Stimulated activated CD4-positive, alpha-beta T cell treated with anti-CD3 and anti-CD28 coated beads, Interleukin-1b, Interleukin-23, amount 100 ng/mL, for 4 hours (primary cell): ENCODE data around the gene AADAT.
"Not testable (repeated sequence)": the region's sequence is repeated elsewhere in the genome, so short reads cannot be mapped to it uniquely, and the experiment has no call there.

Experiments used
- DNase-seq, 2 donors: peaks; one replicate each; pipeline ENCODE4 v3.0.0-alpha.2; 2020; ENCODE audit warnings: low read depth in 2 of 2

Gene AADAT

DNA sequence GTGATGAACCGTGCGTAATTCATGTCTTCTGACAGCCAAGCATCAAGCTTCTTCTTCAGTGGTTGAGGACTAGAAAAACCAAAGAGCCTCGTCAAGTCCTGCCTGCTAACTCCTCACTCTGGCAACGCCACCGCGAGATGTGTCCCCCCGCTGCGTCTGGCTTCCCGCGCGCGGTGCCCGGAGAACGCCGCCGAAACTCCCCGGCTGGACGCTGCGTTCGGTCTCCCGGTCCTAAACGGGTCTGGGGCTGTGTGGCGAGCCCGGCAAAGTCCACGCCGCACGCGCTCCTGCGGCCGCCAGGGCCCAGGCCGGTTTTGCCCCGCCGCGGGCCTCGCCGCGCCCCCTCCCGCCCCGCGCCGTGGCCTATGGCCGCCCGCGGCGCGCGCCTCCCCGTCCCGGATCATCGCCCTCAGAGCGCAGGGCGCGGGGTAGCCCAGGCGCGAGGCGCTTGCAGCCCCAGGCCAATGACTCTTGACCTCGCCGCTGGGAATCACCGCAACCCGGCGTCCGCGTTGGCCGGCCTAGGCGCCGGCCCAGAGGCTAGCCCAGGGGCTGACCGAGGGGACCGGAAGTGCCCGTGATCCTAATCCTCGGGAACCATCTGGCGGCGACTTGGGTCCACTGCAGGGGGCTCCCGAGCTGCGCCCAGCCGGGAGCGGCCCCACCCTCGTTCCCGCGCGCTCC is at the start of gene AADAT:
AADAT (minus strand) TSS at position 289 of the 684 bp plus-strand sequence; CDS start at position 23, 266 bp downstream.
- no peak for DNase-seq

DNA sequence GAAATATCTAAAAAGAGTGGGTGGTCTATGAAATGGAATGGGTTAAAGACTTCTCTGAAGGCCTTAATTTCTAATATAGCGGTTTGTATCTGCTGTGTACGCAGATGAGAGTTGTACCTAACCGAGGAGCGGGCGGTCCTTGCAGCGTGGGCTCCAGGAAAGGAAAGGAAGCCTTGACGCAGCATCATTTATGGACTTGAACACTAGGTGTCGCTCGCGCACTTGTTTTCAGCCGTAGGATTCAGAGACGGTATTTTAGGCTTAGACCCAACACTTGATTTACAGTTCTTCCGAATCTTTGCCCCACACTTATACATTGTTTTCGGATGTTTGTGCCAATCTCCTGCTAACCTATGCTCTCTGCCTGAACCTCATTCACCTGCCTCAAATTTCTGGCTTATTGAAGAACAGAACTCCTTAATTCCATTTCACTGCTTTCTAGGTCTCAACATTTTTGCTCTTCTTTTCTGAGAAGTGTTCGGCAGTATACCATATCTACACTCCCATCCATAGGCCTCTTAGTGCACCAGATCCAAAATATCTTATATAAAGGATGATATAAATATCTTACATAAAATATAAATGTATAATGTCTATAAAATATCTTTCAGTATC is 48.9 kb upstream of the AADAT start:
- DNase-seq: peak; percentile 48 to 56

DNA sequence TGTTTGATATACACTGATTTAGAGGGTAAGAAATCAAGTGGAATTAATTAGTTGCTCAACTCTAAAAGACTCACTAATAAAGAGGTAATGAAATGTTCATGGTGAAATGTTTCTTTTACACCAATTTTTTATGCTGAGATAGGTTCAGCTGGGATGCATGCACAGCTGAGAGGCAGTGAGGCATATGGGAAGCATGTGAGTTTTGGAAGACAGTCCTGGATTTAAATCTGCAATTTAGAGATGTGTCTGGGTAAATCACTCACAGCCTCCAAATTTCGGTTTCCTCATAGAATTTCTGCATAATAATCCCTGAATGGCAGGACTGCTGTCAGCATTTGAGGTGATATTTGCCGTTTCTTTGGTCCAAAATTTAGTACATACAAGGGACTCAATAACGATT is 48.2 kb upstream of the AADAT start:
- no peak for DNase-seq

DNA sequence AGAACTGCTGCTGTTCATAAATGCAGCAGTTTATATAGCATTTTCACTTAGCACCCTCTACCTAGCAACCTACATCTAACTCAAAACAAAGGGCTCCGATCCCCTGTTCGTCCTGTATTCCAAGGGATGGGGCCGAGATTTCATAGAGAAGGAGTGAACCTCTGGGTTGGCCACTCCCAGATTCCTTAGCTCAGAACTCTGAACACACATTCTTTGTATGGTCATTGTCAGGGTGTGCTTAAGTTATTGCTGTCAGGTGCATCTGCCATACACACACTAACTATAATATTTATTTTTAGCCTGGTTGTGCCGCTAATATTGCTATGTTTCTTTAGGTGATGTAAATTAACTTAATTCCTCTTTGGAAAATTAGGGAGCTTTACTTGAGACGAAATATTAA is 47.7 kb upstream of the AADAT start:
- DNase-seq: no peak

DNA sequence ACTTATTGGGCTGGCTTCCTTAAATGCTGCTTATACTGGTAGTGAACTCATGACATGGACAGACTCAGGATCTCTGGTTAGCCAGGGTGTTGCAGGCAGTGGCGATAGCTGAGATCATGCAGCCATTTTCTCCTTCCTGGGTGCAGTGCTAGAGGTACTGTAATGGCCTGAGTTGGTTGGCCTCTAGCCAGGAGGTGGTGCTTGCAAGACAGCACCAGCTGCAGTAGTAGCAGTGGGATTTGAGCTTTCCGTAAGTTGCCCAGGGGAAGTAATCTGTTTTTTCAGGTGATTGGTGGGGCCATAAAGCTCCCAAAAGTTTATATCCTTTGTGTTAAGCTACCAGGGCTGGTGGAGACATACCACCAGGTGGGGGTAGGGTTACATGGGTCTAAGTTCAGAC is 45.1 kb upstream of the AADAT start:
- no peak for DNase-seq

DNA sequence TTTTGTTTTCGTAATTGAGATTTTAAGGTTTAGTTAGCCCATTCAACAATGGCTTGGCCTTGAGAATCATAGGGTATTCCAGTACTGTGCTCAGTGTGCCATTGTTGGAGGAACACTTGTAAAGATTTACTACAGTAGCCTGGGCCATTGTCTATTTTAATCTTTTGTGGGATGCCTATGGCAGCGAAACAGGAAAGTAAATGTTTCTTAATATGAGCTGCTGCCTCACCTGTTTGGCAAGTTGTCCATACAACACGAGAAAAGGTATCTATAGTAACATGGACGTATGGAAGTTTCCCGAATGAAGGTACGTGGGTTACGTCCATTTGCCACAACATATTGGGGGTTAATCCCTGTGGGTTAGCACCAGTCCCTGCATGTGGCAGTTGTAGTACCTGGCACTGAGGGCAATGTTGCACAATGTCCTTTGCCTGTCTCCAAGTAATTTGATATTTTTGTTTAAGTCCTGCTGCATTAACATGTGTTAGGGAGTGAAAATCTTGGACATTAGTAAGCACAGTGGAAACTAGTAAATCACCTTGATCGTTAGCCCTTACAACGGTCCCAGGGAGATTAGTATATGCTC is 38.6 kb upstream of the AADAT start:
- no peak for DNase-seq

DNA sequence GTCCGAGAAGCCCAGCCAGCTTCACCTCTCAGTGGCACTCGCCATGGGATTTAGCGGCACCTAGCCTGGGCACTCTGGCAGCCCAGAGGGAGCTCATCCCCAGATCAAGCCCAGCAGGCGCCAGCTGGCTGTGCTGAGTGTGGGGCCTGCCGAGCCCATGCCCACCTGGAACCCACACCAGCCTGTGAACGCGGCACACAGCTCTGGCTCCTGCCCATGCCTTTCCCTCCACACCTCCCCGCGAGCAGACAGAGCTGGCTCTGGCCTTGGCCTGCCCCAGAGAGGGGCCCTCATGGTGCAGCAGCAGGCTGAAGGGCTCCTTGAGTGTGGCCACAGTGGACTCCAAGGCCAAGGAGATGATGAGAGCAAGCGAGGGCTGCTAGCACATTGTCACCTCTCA is 38.0 kb upstream of the AADAT start:
- DNase-seq: no peak

DNA sequence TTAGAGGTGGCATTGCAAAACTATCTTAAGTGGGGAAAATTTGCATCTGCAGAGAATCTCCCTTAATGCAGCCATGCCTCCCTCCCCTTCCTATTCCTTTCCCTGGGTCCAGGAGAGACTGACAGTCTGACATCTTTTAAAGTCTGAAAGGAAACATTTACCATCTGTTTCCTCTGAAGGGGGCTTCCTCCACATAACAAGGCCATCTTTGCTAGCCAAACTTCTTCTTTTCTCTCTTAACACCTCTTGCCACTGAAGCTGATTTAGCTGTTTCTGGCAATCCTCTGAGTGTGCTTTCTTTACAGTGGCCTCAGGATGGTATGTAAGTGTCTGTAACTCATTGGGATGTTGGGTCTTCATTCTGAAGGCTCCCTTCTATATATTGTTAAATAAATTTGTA is 34.6 kb upstream of the AADAT start:
- no peak for DNase-seq

DNA sequence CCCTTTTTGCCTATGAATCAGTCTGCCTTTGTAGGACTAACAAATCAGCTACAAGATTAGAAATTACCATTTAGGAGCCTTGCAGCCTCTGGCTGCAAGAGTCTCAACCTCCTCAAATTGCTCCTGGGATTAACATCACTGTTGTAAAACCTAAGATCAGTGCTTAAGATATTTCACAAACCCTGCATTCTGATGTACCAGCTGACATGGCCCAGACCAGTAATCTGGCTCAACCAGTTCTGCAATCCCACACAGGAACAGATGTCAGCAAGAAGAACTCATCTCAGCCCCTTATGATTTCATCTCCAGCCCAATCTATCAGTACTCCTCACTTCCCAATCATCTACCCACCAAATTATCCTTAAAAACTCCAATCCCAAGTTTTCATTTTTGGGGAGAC is 32.5 kb upstream of the AADAT start:
- DNase-seq: no peak

DNA sequence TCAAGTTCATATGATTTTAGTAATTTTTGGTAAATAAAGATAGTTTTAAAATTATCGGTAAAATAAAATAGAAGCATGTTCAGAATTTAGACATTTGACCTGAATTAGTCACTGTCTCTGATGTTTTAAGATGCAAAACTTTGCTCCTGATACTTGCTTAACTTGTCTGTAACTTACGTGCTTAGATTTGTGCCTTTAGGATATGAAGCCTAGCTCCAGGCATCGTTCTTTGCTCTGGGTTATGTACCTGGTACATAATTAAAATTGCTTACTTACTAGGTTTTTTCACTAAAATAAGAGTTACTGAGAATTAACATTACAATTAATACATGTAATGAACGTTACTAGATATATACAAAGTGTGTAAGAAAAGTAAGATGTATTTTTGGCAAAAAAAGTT is 24.9 kb upstream of the AADAT start:
- no peak for DNase-seq

DNA sequence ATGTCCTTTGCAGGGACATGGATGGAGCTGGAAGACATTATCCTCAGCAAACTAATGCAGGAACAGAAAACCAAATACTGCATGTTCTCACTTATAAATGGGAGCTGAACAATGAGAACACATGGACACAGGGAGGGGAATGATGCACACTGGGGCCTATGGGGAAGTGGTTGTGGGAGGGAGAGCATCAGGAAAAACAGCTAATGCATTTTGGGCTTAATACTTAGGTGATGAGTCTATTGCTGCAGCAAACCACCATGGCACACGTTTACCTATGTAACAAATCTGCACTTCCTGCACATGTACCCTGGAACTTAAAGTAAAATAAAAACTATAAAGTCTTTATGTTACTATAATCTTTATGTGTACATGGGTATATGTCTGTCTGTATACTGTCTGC is 24.4 kb upstream of the AADAT start:
- not testable (repeated sequence) for DNase-seq

DNA sequence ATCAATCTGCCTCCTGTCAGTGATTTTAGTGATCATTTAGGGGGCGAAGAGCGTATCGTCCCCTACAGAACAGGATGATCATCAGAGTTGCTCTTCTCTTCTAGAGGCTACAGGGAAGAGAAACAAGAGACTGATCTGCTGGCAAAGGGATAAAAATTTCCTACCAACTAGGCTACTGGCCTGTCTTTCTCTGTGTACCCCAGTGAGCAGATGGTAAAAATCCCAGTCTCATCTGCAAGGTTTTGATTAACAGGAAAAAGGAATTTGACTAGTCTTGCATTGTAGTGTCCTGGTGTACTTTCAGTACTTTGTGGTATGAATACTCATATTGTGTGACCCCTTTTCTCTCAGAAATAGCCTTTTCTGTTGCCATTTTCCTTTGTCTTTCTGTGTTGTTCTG is 21.8 kb upstream of the AADAT start:
- DNase-seq: no peak

DNA sequence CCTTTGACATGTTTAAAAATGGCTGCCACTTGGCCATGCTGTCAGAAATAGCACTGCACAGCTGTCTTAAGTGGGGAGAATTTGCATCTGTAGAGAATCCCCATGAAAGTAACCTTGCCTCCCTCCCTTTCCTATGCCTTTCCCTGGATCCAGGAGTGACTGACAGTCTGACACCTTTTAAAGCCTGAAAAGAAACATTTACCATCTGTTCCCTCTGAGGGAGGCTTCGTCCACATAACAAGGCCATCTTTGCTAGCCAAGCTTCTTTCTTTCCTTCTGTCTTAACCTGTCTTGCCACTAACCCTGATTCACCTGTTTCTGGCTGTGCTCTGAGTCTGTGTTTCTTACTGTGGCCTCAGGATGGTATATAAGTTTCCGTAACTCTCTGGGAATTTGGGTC is 21.3 kb upstream of the AADAT start:
- no peak for DNase-seq

DNA sequence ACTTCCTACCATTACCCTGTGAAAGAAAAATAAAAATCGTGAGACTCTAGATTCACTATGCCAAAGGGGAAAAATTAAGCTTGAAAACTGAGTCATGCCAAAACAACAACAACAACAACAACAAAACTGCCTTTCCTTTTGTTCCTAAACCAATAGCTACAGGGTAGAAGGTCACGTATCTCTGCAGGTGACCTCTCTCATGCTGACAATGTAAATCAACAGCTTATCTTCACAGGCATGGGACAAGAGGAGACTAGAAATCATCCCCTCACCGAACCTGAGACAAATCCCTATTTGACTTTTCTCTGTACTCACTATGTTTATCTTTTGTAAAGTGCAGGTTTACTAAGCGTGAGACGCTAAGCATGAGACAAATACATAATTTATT is 20.5 kb upstream of the AADAT start:
- no peak for DNase-seq

DNA sequence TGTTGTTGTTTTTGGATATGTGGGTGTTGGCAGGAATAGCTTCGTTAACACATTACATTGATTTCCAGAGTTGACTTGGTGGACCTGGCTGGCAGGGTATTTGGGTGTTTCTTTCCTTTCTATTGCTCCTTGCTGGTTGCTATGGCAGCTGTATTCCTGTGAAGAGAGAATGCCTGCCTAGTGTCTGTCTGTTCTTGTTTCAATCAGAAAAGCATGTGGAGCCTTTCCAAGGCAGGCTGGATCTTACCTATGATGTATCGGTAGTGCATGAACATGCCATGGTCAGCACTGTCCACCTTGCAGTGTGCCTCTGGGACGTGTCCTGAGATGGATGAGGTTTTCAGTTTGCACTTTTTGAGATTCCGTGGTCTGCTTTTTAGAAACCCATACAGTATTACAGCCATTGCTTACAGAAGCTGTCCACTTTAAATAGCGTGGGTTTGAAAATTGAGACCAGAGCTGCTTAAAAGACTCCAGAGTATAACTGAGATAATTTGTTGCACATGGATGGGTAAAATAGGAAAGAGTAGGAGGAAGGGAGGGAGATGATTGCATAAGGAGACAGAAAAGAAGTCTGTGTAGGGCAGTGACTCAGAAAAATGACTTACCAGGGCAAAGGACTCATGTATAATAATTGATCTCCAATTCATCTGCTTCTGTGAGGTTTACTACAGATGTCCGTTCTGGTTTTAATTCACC is 20.0 kb upstream of the AADAT start:
- no peak for DNase-seq

DNA sequence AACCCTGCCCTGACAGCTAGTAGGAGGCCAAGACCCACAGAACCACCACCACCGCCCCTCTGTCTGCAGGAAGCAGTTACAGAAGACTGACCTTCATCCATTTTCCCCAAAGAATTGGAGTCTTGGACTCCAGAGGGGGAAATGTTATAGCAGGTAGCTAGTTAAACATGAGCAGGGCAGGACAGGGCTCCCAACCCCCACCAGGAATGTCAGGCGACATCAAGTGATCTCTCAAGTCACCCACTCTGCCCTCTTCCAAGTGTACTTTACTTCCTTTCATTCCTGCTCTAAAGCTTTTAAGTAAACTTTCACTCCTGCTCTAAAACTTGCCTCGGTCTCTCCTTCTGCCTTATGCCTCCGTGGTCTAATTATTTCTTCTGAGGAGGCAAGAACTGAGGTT is 17.1 kb upstream of the AADAT start:
- no peak for DNase-seq

DNA sequence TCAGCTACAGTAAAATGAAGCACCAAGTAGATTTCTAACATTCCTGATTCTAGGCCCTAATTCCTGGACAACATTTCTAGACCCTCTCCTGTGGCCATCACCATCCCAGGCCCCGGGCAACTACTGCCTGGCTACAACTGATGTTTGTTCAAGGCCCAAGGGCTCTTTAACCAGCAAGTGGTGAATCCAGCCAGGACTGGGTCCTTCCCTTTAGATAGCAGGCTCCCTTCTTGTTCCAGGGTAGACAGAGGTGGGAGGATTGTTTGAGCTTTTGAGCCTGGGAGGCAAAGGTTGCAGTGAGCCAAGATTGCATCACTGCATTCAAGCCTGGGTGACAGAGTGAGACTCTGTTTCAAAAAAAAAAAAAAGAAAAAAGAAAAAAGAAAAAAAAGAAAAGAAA is 12.7 kb upstream of the AADAT start:
- DNase-seq: no peak

DNA sequence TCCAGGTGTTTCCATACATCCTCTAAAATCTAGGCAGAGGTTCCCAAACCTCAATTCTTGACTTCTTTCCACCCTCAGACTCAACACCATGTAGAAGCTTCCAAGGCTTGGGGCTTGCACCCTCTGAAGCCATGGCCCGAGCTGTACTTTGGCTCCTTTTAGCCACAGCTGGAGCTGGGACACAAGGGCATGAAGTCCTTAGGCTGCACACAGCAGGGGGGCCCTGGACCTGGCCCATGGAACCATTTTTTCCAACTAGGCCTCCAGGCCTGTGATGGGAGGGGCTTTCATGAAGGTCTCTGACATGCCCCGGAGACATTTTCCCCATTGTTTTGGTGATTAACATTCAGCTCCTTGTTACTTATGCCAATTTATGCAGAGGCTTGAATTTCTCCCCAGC is 8.4 kb upstream of the AADAT start:
- not testable (repeated sequence) for DNase-seq

DNA sequence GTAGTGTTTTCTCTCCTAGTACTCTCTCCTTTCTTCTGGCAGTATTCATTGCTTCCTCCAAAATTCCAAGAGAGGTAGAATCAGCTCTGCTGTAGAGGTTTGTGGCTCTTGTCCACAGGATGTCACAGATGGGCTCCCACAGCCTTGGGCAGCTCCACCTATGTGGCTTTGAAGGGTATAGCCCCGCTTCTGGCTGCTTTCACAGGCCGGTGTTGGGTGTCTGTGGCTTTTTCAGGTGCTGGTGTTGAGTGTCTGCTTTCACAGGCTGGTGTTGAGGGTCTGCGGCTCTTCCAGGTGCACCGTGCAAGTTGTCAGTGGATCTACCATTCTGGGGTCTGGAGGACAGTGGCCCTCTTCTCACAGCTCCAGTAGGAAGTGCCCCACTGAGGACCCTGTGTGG is 7.9 kb upstream of the AADAT start:
- DNase-seq: no peak

DNA sequence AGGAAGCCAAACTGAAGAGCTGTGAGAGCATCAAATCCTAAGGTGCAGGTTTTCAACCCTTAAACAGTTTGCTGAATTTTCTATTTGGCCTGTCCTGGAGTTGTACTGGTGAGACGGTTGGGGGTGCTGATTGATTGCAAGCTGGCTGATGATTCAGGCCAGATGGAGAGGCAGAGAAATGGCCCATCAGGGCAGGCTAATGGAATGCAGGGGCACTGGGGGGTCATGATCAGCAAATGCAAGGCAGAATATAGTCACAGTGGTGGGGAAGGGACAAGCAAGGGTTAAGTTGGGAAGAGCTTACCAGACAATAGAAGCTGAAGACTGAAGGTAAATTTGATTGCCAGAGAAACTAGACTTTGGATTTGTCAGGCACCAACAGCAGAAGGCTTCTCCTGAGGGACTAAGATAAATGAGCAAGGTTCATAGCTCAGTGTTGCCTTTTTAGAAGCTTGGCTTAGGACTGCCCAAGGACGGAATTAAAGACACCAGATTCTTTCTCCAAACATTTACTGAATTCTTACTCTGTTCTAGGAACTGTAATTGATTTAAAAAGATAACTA is 4.3 kb upstream of the AADAT start:
- no peak for DNase-seq

DNA sequence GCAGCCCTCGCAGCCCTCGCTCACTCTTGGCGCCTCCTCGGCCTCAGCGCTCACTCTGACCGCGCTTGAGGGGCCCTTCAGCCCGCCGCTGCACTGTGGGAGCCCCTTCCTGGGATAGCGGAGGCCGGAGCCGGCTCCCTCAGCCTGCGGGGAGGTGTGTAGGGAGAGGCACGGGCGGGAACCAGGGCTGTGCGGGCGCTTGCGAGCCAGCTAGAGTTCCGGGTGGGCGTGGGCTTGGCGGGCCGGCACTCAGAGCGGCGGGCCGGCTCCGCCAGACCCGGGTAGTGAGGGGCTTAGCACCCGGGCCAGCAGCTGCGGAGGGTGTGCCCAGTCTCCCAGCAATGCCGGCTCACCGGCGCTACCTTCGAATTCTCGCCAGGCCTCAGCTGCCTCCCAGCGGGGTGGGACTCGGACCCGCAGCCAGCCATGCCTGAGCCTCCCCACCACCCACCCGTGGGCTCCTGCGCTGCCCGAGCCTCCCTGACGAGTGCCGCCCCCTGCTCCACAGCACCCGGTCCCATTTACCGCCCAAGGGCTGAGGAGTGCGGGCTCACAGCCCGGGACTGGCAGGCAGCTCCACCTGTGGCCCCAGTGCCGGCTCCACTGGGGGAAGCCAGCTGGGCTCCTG is 1.4 kb upstream of the AADAT start:
- no peak for DNase-seq
